Liver (tissue), 9 donors: ENCODE measurements around the gene RIC8B. TPM values are rescaled to one million over a fixed set of nuclear protein-coding genes. Genes with fewer than 3 reads are reported as not detected.

Experiments
- DNase-seq: peaks from one replicate; pipeline ENCODE4 v3.0.0-alpha.2; 2017; ENCODE audit warnings: low spot score
- H3K27ac ChIP-seq, 2 donors: one replicate each; pipeline ENCODE4 v1.7.0; 2013; ENCODE audit warnings: inconsistent platforms in 2 of 2, low read length in 2 of 2, control low read depth in 1 of 2, low read depth in 1 of 2, mild to moderate bottlenecking in 1 of 2
- H3K27me3 ChIP-seq, 4 donors: one replicate each; pipeline versions ENCODE4 v1.6.1 to v1.7.0; 2013; ENCODE audit warnings: low read length in 3 of 4, inconsistent platforms in 1 of 4, mild to moderate bottlenecking in 1 of 4, moderate library complexity in 1 of 4; ENCODE audit not compliant: control insufficient read depth in 4 of 4, insufficient read depth in 4 of 4
- H3K36me3 ChIP-seq, 4 donors: one replicate each; pipeline versions ENCODE4 v1.6.1 to v1.7.0; 2013; ENCODE audit warnings: low read length in 3 of 4, mild to moderate bottlenecking in 3 of 4, low read depth in 1 of 4, moderate library complexity in 1 of 4; ENCODE audit not compliant: control insufficient read depth in 4 of 4, insufficient read depth in 3 of 4
- H3K4me1 ChIP-seq, 4 donors: one replicate each; pipeline versions ENCODE4 v1.6.1 to v1.7.0; 2013; ENCODE audit warnings: low read length in 3 of 4, mild to moderate bottlenecking in 3 of 4, moderate library complexity in 1 of 4; ENCODE audit not compliant: control insufficient read depth in 4 of 4, insufficient read depth in 4 of 4
- H3K4me3 ChIP-seq, 3 donors: one replicate each; pipeline versions ENCODE4 v1.6.1 to v1.7.0; 2013; ENCODE audit warnings: low read length in 3 of 3, control low read depth in 1 of 3, low read depth in 1 of 3, mild to moderate bottlenecking in 1 of 3
- H3K9ac ChIP-seq, 2 donors: one replicate each; pipeline ENCODE4 v1.7.0; 2013; ENCODE audit warnings: low read length in 2 of 2, mild to moderate bottlenecking in 2 of 2, moderate library complexity in 2 of 2, control low read depth in 1 of 2, low read depth in 1 of 2
- H3K9me3 ChIP-seq, 4 donors: one replicate each; pipeline versions ENCODE4 v1.6.1 to v1.7.0; 2013; ENCODE audit warnings: low read length in 3 of 4; ENCODE audit not compliant: control insufficient read depth in 4 of 4
- CTCF ChIP-seq: fragments of 150-350 bp; IDR thresholded peaks from 2 replicates; pipeline ENCODE4 v1.5.1; 2017; ENCODE audit warnings: improper control_type of control experiment, low read depth, low read length; ENCODE audit not compliant: missing input control
- EGR1 ChIP-seq, 2 donors: IDR thresholded peaks; 2 replicates each; pipeline ENCODE4 v1.6.1; 2016 to 2018; ENCODE audit warnings: antibody characterized with exemption in 2 of 2, low read depth in 2 of 2
- FOXA2 ChIP-seq: IDR thresholded peaks from 2 replicates; pipeline ENCODE4 v1.6.1; 2016; ENCODE audit warnings: antibody characterized with exemption
- GABPA ChIP-seq, 2 donors: IDR thresholded peaks in 1 of 2; conservative IDR thresholded peaks in 1 of 2; 2 replicates each; pipeline ENCODE4 v1.6.1; 2016; ENCODE audit warnings: antibody characterized with exemption in 2 of 2, mild to moderate bottlenecking in 1 of 2, moderate library complexity in 1 of 2
- JUND ChIP-seq, 2 donors: IDR thresholded peaks; 2 replicates each; pipeline ENCODE4 v1.6.1; 2016; ENCODE audit warnings: antibody characterized with exemption in 2 of 2
- NR2F2 ChIP-seq: IDR thresholded peaks from 2 replicates; pipeline ENCODE4 v1.6.1; 2016; ENCODE audit warnings: antibody characterized with exemption
- RXRA ChIP-seq, 2 donors: IDR thresholded peaks; 2 replicates each; pipeline ENCODE4 v1.6.1; 2017 to 2018; ENCODE audit warnings: antibody characterized with exemption in 2 of 2, mild to moderate bottlenecking in 1 of 2
- WGBS: extraction: QIAGEN DNeasy Blood & Tissue Kit; methylation state at CpG from one replicate; pipeline ENCODE4 v1.1.7; 2013; 5-methylcytosine and 5-hydroxymethylcytosine counted together
- polyA plus RNA-seq, 2 donors: library from polyadenylated mRNA; stranded (reverse) in 1 of 2; unstranded in 1 of 2; fragments of 200-250 nt in 1 of 2; fragments of >200 nt in 1 of 2; fragmentation: Nextera tagmentation in 1 of 2; extraction: Ambion mirVana in 1 of 2; gene quantifications; one replicate each; pipeline versions ENCODE4 v1.2.1 to v1.2.3, GENCODE V29; 2013 to 2015
- total RNA-seq, 2 donors: library from RNA; depleted of rRNA; stranded (reverse); fragments of >200 nt; gene quantifications; one replicate each; pipeline ENCODE4 v1.2.3, GENCODE V29; 2014
- TF ChIP-seq, protein P1 (sequence below): IDR thresholded peaks from 2 replicates; pipeline ENCODE4 v1.6.1; 2016; ENCODE audit warnings: antibody characterized with exemption, mild to moderate bottlenecking
- TF ChIP-seq, protein P2 (sequence below): IDR thresholded peaks from 2 replicates; pipeline ENCODE4 v1.6.1; 2016; ENCODE audit warnings: antibody characterized with exemption
- TF ChIP-seq, protein P3 (sequence below): IDR thresholded peaks from 2 replicates; pipeline ENCODE4 v1.6.1; 2016; ENCODE audit warnings: antibody characterized with exemption
- donor health status: healthy.
- donor health status: healthy.
- donor health status: healthy.
- donor health status: healthy.
- donor health status: healthy.

RIC8B gene
- total and polyA plus RNA-seq, 4 donors, result 2.7 to 15.1 (median 4.2) TPM

DNA sequence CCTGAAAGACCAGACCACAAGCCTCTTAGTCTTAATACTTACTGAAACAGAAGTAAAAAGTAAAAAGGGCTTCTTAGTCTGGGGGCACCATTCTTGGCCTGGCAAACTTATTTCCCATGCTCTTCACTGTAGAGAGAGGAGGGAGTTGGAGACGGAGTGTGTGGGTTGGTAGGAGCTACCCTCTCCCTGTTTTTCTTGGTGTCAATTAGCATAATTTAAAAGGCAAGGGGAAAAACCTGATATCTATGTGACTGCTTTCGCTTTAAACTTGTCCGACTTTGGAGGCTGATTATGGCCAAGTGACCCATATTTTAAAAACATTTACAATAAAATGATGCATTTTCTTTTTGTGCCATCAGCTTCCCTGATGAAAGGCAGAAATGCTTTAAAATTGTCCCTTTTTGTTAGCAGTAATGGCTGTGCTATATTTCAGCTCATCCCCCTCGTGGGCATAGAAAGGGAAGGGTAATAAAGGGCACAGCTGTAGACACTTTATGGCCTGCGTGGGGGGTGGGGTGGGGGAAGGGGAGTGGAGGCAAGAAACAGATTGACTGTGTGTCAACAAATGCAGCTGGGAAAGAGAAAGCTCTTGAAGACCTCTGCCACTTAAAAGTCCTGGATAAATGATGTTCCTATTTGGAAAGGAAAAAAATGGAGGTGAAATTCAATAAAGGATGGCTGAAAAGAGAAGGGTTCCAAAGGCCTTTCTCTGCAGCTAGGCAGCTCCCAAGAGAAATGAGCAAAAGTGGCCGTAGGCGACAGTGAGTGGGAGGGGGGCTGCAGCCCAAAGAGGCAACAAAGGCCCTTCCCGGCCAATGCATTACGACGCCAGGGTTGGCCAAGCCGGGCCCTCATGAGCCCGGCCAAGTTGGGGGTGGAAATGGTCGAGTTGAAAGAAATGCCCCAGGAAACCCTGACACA is 123.8 kb downstream of the RIC8B start (continued):
- TF ChIP-seq, protein P1, sequence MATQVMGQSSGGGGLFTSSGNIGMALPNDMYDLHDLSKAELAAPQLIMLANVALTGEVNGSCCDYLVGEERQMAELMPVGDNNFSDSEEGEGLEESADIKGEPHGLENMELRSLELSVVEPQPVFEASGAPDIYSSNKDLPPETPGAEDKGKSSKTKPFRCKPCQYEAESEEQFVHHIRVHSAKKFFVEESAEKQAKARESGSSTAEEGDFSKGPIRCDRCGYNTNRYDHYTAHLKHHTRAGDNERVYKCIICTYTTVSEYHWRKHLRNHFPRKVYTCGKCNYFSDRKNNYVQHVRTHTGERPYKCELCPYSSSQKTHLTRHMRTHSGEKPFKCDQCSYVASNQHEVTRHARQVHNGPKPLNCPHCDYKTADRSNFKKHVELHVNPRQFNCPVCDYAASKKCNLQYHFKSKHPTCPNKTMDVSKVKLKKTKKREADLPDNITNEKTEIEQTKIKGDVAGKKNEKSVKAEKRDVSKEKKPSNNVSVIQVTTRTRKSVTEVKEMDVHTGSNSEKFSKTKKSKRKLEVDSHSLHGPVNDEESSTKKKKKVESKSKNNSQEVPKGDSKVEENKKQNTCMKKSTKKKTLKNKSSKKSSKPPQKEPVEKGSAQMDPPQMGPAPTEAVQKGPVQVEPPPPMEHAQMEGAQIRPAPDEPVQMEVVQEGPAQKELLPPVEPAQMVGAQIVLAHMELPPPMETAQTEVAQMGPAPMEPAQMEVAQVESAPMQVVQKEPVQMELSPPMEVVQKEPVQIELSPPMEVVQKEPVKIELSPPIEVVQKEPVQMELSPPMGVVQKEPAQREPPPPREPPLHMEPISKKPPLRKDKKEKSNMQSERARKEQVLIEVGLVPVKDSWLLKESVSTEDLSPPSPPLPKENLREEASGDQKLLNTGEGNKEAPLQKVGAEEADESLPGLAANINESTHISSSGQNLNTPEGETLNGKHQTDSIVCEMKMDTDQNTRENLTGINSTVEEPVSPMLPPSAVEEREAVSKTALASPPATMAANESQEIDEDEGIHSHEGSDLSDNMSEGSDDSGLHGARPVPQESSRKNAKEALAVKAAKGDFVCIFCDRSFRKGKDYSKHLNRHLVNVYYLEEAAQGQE, result no peak
- TF ChIP-seq RXRA (IDR thresholded peaks at IDR 0.05) (no peak), EGR1 (IDR thresholded peaks at IDR 0.05; ENCODE audit: low read depth in 2 of 2) (no peak)

- H3K27ac ChIP-seq, result no peak overlapping the region
- no peak overlapping the region for H3K9ac ChIP-seq
- no peak for DNase-seq
- WGBS, result 82% methylated on average over 6 of the region's 6 CpGs
- no peak for TF ChIP-seq FOXA2
- TF ChIP-seq, protein P2, sequence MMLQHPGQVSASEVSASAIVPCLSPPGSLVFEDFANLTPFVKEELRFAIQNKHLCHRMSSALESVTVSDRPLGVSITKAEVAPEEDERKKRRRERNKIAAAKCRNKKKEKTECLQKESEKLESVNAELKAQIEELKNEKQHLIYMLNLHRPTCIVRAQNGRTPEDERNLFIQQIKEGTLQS, result no peak
- TF ChIP-seq, protein P1, result no peak
- no peak for TF ChIP-seq CTCF
- no peak for TF ChIP-seq JUND (IDR thresholded peaks at IDR 0.05)
- TF ChIP-seq, protein P3, sequence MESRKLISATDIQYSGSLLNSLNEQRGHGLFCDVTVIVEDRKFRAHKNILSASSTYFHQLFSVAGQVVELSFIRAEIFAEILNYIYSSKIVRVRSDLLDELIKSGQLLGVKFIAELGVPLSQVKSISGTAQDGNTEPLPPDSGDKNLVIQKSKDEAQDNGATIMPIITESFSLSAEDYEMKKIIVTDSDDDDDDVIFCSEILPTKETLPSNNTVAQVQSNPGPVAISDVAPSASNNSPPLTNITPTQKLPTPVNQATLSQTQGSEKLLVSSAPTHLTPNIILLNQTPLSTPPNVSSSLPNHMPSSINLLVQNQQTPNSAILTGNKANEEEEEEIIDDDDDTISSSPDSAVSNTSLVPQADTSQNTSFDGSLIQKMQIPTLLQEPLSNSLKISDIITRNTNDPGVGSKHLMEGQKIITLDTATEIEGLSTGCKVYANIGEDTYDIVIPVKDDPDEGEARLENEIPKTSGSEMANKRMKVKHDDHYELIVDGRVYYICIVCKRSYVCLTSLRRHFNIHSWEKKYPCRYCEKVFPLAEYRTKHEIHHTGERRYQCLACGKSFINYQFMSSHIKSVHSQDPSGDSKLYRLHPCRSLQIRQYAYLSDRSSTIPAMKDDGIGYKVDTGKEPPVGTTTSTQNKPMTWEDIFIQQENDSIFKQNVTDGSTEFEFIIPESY, result no peak
- no peak for TF ChIP-seq NR2F2
- TF ChIP-seq GABPA (IDR thresholded peaks at IDR 0.05 in 1 of 2, conservative IDR thresholded peaks at IDR 0.05 in 1 of 2), result no peak
- no peak overlapping the region for H3K4me3 ChIP-seq
- H3K27me3 ChIP-seq, result no peaks in the 10 kb centered on the region
- H3K36me3 ChIP-seq, result no peaks in the 10 kb centered on the region
- peaks cover 5 to 6% (median 5%) of the 10 kb centered on the region in 4 donors for H3K4me1 ChIP-seq
- no peaks in the 10 kb centered on the region for H3K9me3 ChIP-seq
Observed at GRCh38 chr12:106900554-106900953, 126.1 kb downstream of the RIC8B start.
